HG02759 (cell line): ENCODE data around the gene UBE2J2.
"Not testable (repeated sequence)": the region's sequence is repeated elsewhere in the genome, so short reads cannot be mapped to it uniquely, and the experiment has no call there.

ENCODE experiments used
- ATAC-seq: cut with Tn5 transposase; IDR thresholded peaks from one replicate; pipeline ENCODE4 v1.9.1; 2021; ENCODE audit warnings: mild to moderate bottlenecking, moderate library complexity; ENCODE audit not compliant: unreplicated experiment

UBE2J2 gene

GRCh38 chr1:1259540-1259939 lies 14.1 kb downstream of the UBE2J2 start:
- ATAC-seq: no peak

GRCh38 chr1:1259119-1259488 lies 14.6 kb downstream of the UBE2J2 start:
- ATAC-seq: no peak

GRCh38 chr1:1256956-1257871 lies 16.4 kb downstream of the UBE2J2 start:
- no peak for ATAC-seq

- ATAC-seq: no peak
These were observed 18.0 kb downstream of the UBE2J2 start for GRCh38 chr1:1255611-1256010.

- ATAC-seq: no peak
These were observed 18.6 kb downstream of the UBE2J2 start for GRCh38 chr1:1255078-1255477.

GRCh38 chr1:1254667-1254998 lies 19.0 kb downstream of the UBE2J2 start:
- ATAC-seq: no peak

GRCh38 chr1:1253972-1254666 lies 19.5 kb downstream of the UBE2J2 start:
- no peak for ATAC-seq

- ATAC-seq: no peak
These were observed 20.3 kb downstream of the UBE2J2 start for GRCh38 chr1:1253314-1253713.

GRCh38 chr1:1250786-1251284 lies 22.8 kb downstream of the UBE2J2 start:
- peak; percentile 52 for ATAC-seq

- ATAC-seq: not testable (repeated sequence)
These were observed 25.4 kb downstream of the UBE2J2 start for GRCh38 chr1:1248009-1248913.

- ATAC-seq: no peak
These were observed 26.2 kb downstream of the UBE2J2 start for GRCh38 chr1:1247341-1247913.

GRCh38 chr1:1246577-1247340 lies 26.9 kb downstream of the UBE2J2 start, which contains the start of gene C1QTNF12:
Gene C1QTNF12 (minus strand): TSS chr1:1246722. CDS start chr1:1246690, 32 bp downstream.
- no peak for ATAC-seq

- ATAC-seq: no peak
These were observed 27.7 kb downstream of the UBE2J2 start for GRCh38 chr1:1245817-1246576.

- ATAC-seq: no peak
These were observed 28.4 kb downstream of the UBE2J2 start for GRCh38 chr1:1245178-1245816.

GRCh38 chr1:1244192-1244811 lies 29.4 kb downstream of the UBE2J2 start:
- ATAC-seq: no peak

GRCh38 chr1:1243807-1244191 lies 29.9 kb downstream of the UBE2J2 start:
- no peak for ATAC-seq

GRCh38 chr1:1243266-1243660 lies 30.4 kb downstream of the UBE2J2 start:
- ATAC-seq: no peak
